Panc1 (cell line): Measurements from ENCODE around the gene CD58. TPM values are rescaled to one million over a fixed set of nuclear protein-coding genes. Genes with fewer than 3 reads are reported as not detected.
A peak's percentile ranks its signal among the peaks of the same experiment; 100 is the strongest.
"Not testable (repeated sequence)": the region's sequence is repeated elsewhere in the genome, so short reads cannot be mapped to it uniquely, and the experiment has no call there.

ENCODE experiments used
- ATAC-seq: fragments of 200-7000 bp; cut with Tn5 transposase; 2 replicates; pipeline ENCODE4 v1.9.1; 2020; ENCODE audit warnings: mild to moderate bottlenecking, moderate library complexity
- BruUV-seq: library from RNA; stranded (reverse); fragments of 400-500 nt; replicated peaks from 2 replicates; lab custom pipeline; 2021; lab: Mats Ljungman, UMichigan
- CTCF ChIA-PET: fragments of 300-600 bp; sonication (Branson Sonifier 250); formaldehyde crosslinking; loops from one replicate; lab custom pipeline; 2022; ENCODE audit warnings: antibody characterized with exemption; lab: Charles Lee
- POLR2A ChIA-PET: fragments of 300-600 bp; sonication (Branson Sonifier 250); formaldehyde crosslinking; loops from one replicate; lab custom pipeline; 2022; ENCODE audit warnings: antibody characterized with exemption; lab: Charles Lee
- DNase-seq: peaks from one replicate; pipeline ENCODE4 v3.0.0-alpha.2; 2010; ENCODE audit warnings: low read depth, low spot score
- H3K27ac ChIP-seq: 2 replicates; pipeline ENCODE4 v1.5.1; 2011; ENCODE audit warnings: mild to moderate bottlenecking, low read length, inconsistent platforms
- H3K27me3 ChIP-seq: fragments of 200-500 bp; sonication (Bioruptor generic); 2 replicates; pipeline ENCODE4 v1.6.0; 2014; ENCODE audit warnings: low read length, inconsistent platforms; ENCODE audit not compliant: control insufficient read depth, insufficient read depth
- H3K36me3 ChIP-seq: fragments of 200-500 bp; sonication (Bioruptor generic); 2 replicates; pipeline ENCODE4 v1.5.1; 2014; ENCODE audit warnings: inconsistent platforms, mild to moderate bottlenecking, low read length, moderate library complexity; ENCODE audit not compliant: control insufficient read depth, insufficient read depth
- H3K4me1 ChIP-seq: 2 replicates; pipeline ENCODE4 v1.5.1; 2011; ENCODE audit warnings: inconsistent platforms, mild to moderate bottlenecking, low read length, moderate library complexity; ENCODE audit not compliant: control insufficient read depth, insufficient read depth
- H3K4me3 ChIP-seq, 2 experiments: 2 replicates each; pipeline ENCODE4 v1.5.1; 2011 to 2012; ENCODE audit warnings: low read depth in 2 of 2, low read length in 2 of 2, mild to moderate bottlenecking in 2 of 2, inconsistent platforms in 1 of 2, moderate library complexity in 1 of 2
- H3K9me3 ChIP-seq: fragments of 200-500 bp; sonication (Bioruptor generic); 2 replicates; pipeline ENCODE4 v1.5.1; 2014; ENCODE audit warnings: low read depth, mild to moderate bottlenecking, inconsistent platforms, low read length, moderate library complexity; ENCODE audit not compliant: control insufficient read depth, insufficient read depth
- in situ Hi-C: cut with HindIII; loops from 2 replicates; pipeline ENCODE4 v1.10.0; 2016; ENCODE audit warnings: low sequenced_read_pairs, low pct_unique_long_range_greater_than_20kb
- intact Hi-C: fragments of 100-400 bp; cut with micrococcal nuclease; formaldehyde crosslinking; loops from one replicate; pipeline ENCODE4 v1.10.0; 2022; ENCODE audit not compliant: unreplicated experiment
- total RNA-seq: library from RNA; stranded (reverse); gene quantifications from one replicate; pipeline ENCODE4 v1.2.1, GENCODE V29; 2021; ENCODE audit not compliant: unreplicated experiment
- TF ChIP-seq, protein P1 (sequence below): fragments of 450-650 bp; IDR thresholded peaks from 2 replicates; pipeline ENCODE4 v1.5.1; 2017; ENCODE audit warnings: mild to moderate bottlenecking

Gene CD58
- total RNA-seq, 1 experiment from 2014 or later = 12.6 TPM

GRCh38 chr1:116595065-116595840 lies 24.4 kb upstream of the CD58 start:
- not testable (repeated sequence) for DNase-seq

DNA sequence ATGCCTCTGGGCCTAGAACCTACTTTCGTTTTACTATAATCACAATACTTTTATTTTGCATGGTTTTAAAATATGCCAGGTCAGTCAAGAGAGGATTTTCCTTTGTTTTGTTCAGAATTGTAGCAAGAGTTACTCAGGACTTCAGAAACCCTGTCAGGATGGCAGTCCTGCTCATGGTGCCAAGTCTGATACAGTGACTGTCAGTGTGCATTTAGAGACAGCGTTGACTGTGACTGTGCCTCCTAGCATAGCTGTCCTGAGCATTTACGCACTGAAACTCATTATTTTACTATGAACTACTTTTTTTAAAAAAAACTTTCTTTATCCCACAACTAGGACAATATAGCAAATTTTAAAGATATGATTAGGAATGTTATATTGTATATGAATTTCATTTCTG lies 23.2 kb upstream of the CD58 start:
- ATAC-seq, H3K9me3 ChIP-seq, in situ Hi-C loops, H3K36me3 ChIP-seq, H3K27me3 ChIP-seq, H3K4me1 ChIP-seq, POLR2A ChIA-PET, DNase-seq, H3K27ac ChIP-seq, CTCF ChIA-PET, BruUV-seq, H3K4me3 ChIP-seq, intact Hi-C loops: not testable (repeated sequence)

More at GRCh38 chr1:116595065-116595840, 24.4 kb upstream of the CD58 start:
- ATAC-seq = peak; percentile 77
- H3K4me3 ChIP-seq, in situ Hi-C loops, H3K4me1 ChIP-seq, H3K36me3 ChIP-seq, intact Hi-C loops, BruUV-seq, H3K27me3 ChIP-seq, H3K27ac ChIP-seq, POLR2A ChIA-PET, H3K9me3 ChIP-seq: not testable (repeated sequence)
- TF ChIP-seq, protein P1, sequence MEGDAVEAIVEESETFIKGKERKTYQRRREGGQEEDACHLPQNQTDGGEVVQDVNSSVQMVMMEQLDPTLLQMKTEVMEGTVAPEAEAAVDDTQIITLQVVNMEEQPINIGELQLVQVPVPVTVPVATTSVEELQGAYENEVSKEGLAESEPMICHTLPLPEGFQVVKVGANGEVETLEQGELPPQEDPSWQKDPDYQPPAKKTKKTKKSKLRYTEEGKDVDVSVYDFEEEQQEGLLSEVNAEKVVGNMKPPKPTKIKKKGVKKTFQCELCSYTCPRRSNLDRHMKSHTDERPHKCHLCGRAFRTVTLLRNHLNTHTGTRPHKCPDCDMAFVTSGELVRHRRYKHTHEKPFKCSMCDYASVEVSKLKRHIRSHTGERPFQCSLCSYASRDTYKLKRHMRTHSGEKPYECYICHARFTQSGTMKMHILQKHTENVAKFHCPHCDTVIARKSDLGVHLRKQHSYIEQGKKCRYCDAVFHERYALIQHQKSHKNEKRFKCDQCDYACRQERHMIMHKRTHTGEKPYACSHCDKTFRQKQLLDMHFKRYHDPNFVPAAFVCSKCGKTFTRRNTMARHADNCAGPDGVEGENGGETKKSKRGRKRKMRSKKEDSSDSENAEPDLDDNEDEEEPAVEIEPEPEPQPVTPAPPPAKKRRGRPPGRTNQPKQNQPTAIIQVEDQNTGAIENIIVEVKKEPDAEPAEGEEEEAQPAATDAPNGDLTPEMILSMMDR = peak; percentile 16; the same call in 1 of the 2 replicates
- CTCF ChIA-PET = interaction anchor here (0.6 to 1.8 kb wide), 3 partner anchors 21 to 955 kb away, joined by 3 to 11 read pairs (median 8); no protein-coding TSS in a partner anchor

DNA sequence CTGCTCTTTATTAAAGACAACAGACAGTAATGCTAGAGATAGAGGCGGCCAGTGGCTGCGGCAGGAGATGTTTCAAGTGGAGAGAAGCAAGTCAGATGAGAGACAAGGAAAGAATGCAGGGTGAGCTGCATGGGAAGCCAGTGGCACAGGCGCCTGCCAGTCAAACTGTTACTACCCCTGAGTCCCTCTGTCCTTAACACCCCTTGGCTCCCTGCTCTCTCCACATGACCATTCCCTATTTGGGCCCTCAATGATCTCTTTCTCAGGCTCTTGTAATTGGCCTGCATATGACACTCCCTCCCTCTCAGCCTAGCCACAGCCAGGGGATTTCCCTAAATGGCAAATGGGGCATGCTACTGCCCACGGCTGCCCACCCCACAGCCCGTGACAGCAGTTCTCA lies 22.6 kb upstream of the CD58 start:
- CTCF ChIA-PET, DNase-seq, H3K9me3 ChIP-seq, H3K4me1 ChIP-seq, ATAC-seq, intact Hi-C loops, POLR2A ChIA-PET, H3K4me3 ChIP-seq, BruUV-seq, H3K36me3 ChIP-seq, in situ Hi-C loops, H3K27ac ChIP-seq, H3K27me3 ChIP-seq: not testable (repeated sequence)

- H3K27me3 ChIP-seq, BruUV-seq, POLR2A ChIA-PET, intact Hi-C loops, H3K27ac ChIP-seq, DNase-seq, H3K4me3 ChIP-seq, H3K4me1 ChIP-seq, H3K36me3 ChIP-seq, ATAC-seq, H3K9me3 ChIP-seq, in situ Hi-C loops, CTCF ChIA-PET: not testable (repeated sequence)
Observed at GRCh38 chr1:116591951-116592605, 21.3 kb upstream of the CD58 start.

- BruUV-seq, H3K27me3 ChIP-seq, DNase-seq, ATAC-seq, intact Hi-C loops, POLR2A ChIA-PET, H3K36me3 ChIP-seq, in situ Hi-C loops, H3K4me3 ChIP-seq, CTCF ChIA-PET, H3K4me1 ChIP-seq, H3K9me3 ChIP-seq, H3K27ac ChIP-seq: not testable (repeated sequence)
Observed at GRCh38 chr1:116591006-116591950, 20.5 kb upstream of the CD58 start.

DNA sequence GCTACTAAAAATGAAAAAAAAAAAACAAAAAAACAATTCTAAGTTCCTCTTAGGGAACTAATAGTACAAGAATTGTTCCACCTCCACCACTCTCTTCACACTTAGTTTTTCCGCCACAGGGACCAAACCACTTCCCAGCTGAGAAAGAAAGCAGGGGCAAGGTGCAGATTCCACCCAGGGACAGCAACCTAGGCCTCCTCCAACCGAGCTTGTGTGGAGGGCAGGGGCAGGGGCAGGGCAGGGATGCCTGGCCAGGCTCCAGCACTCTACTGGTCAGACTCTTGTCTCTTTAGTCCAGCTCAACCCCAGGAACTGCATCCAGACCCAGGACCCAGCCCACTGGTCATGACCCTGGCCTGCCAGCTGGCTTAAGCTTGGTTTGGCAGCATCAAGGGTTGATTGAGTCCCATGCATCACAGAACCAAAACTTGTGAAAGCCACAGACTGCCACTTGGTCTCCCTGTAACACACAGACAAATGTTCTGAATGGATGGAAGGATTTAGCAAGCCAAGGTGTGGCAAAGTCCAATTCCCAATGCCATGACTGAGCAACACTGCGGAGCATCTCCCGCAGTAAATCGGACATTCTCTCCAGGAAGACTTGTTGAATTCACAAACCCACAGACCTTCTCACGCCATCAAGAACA lies 19.7 kb upstream of the CD58 start:
- H3K4me1 ChIP-seq, H3K4me3 ChIP-seq, H3K27me3 ChIP-seq, ATAC-seq, POLR2A ChIA-PET, intact Hi-C loops, CTCF ChIA-PET, H3K36me3 ChIP-seq, H3K9me3 ChIP-seq, in situ Hi-C loops, DNase-seq, H3K27ac ChIP-seq, BruUV-seq: not testable (repeated sequence)
